Astrocyte of the cerebellum (primary cell): Measurements from ENCODE around the gene SOX12.
"Not testable (repeated sequence)": the region's sequence is repeated elsewhere in the genome, so short reads cannot be mapped to it uniquely, and the experiment has no call there.

Experiments used
- DNase-seq: peaks from one replicate; pipeline ENCODE4 v3.0.0-alpha.2; 2011; ENCODE audit warnings: low read depth
- H3K4me3 ChIP-seq: 2 replicates; pipeline ENCODE4 v1.5.1; 2011; ENCODE audit warnings: mild to moderate bottlenecking, low read depth, low read length, moderate library complexity
- in situ Hi-C: cut with HindIII; loops from 2 replicates; pipeline ENCODE4 v1.10.0; 2017; ENCODE audit warnings: low sequenced_read_pairs
- TF ChIP-seq, protein P1 (sequence below): IDR thresholded peaks from 2 replicates; pipeline ENCODE4 v1.5.1; 2012; ENCODE audit warnings: low read length, low read depth, moderate library complexity, mild to moderate bottlenecking; ENCODE audit errors: missing control alignments

The SOX12 gene

DNA sequence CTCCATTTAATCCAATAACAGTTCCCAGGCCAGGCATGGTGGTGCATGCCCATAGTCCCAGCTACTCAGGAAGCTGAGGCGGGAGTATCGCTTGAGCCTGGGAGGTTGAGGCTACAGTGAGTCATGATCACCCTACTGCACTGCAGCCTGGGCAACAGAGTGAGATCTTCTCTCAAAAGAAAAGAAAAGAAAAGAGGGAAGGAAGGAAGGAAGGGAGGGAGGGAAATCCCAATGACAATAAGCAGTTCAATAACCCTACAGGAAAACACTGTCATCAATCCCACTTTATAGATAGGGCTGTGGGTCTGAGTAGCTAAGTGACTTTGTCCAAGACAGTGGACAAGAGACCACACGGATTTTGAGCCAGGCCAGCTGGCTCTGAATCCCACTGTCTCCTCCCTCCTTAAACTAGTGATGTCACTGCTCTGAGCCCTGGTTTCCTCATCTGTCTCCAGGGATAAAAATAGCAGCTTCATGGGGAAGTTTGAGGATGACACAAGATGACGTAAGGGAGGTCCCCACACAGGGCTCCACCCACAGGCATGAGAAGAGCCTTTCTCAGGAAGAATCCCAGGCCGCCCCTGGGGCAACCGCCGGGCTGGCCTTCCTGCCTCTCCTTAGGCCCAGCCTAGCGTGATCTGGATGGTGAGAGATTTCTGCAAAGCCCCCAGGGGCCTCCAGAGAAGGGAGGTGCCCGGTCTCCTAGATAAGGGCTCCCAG lies 48.0 kb downstream of the SOX12 start:
- H3K4me3 ChIP-seq = no peak overlapping the region
- DNase-seq = no peak
- in situ Hi-C loops = no loop called here
- TF ChIP-seq, protein P1, sequence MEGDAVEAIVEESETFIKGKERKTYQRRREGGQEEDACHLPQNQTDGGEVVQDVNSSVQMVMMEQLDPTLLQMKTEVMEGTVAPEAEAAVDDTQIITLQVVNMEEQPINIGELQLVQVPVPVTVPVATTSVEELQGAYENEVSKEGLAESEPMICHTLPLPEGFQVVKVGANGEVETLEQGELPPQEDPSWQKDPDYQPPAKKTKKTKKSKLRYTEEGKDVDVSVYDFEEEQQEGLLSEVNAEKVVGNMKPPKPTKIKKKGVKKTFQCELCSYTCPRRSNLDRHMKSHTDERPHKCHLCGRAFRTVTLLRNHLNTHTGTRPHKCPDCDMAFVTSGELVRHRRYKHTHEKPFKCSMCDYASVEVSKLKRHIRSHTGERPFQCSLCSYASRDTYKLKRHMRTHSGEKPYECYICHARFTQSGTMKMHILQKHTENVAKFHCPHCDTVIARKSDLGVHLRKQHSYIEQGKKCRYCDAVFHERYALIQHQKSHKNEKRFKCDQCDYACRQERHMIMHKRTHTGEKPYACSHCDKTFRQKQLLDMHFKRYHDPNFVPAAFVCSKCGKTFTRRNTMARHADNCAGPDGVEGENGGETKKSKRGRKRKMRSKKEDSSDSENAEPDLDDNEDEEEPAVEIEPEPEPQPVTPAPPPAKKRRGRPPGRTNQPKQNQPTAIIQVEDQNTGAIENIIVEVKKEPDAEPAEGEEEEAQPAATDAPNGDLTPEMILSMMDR = no peak

DNA sequence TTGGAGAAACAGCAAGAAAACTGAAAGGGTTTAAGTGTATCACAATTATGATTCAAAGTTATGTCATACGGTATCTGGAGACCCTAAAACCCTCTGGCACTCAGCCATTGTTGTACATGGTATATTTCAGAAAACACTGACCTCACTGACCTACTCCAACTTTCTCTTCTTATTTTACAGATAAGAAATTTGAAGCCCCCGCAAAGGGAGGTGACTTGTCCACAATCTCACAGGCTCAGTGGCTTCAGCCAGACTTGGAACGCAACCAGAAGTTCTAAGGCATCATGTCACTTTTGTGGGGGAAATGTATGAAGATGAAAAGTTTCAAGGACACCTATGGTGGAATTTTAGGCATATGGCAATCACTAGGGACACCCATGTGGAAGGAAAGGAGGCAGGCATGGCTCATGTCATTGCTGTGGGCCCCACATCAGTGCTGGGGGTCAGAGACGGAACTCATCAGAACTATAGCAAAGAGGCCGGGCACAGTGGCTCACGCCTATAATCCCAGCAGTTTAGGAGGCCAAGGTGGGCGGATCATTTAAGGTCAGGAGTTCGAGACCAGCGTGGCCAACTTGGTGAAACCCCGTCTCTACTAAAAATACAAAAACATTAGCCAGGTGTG lies 50.0 kb downstream of the SOX12 start:
- TF ChIP-seq, protein P1 = no peak

DNA sequence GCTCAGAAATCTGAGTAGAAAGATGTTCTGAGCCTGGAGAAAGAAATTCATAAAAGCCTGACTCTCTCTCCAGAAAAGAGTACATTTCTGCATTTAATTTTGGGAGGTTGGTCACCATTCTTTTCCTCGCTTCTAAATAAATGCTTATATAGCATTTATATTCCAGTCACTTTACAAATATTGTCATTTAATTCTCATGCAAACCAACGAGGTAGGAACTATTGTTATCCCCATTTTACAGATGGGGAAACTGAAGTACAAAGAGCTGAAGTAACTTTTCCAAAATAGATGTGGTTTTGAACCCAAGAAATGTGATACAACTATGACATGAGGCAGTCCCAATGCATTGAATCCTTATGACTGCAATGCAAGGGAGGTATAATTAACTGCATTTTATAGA lies 50.7 kb downstream of the SOX12 start:
- in situ Hi-C loops = no loop called here
- TF ChIP-seq, protein P1 = no peak
- DNase-seq = no peak
- no peak overlapping the region for H3K4me3 ChIP-seq

More for the DNA sequence above, 50.0 kb downstream of the SOX12 start:
- H3K4me3 ChIP-seq = no peak overlapping the region
- DNase-seq = no peak
- in situ Hi-C loops = no loop called here

DNA sequence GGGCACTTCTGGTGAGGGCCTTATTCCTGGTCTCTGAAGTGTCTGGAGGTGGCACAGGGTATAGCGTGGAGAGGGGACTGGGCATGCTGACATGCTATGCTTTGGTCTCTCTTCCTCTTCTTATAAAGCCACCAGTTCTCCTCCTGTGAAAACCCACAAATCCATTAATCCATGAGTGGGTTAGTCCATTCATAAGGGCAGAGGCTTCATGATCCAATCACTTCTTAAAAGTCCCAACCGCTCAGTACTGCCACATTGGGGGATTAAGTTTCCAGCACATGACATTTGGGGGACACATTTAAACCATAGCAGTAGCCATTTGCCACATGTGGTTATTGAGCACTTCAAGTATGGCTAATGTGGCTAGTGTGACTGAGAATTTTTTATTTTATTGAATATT lies 51.4 kb downstream of the SOX12 start:
- no peak for DNase-seq
- no peak overlapping the region for H3K4me3 ChIP-seq
- TF ChIP-seq, protein P1 = no peak
- in situ Hi-C loops = no loop called here

DNA sequence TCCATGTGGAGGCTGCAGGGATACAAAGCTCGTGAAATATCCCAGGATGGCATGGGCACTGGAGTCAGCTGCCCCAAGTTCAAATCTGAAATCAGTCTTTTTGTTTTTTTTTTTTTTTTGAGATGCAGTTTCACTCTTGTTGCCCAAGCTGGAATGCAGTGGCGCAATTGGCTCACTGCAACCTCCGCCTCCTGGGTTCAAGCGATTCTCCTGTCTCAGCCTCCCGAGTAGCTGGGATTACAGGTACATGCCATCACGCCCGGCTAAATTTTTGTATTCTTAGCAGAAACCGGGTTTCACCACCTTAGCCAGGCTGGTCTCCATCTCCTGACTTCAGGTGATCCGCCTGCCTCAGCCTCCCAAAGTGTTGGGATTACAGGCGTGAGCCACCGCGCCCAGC lies 52.2 kb downstream of the SOX12 start:
- in situ Hi-C loops, DNase-seq, H3K4me3 ChIP-seq: not testable (repeated sequence)

DNA sequence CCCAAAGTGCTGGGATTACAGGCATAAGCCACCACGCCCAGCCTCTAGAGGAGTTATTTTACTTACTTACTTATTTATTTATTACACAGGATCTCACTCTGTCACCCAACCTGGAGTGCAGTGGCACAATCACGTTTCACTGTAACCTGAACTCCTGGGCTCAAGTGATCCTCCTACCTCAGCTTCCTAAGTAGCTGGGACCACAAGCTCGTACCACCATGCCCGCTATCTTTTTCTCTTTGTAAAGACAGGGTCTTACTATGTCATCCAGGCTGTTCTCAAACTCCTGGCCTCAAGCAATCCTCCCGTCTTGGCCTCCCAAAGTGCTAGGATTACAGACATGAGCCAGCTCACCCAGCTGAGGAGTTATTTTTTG lies 53.6 kb downstream of the SOX12 start:
- in situ Hi-C loops = no loop called here
- DNase-seq = no peak
- no peak overlapping the region for H3K4me3 ChIP-seq
- TF ChIP-seq, protein P1 = no peak
